Measurements from ENCODE around the gene HECTD3.

DNA sequence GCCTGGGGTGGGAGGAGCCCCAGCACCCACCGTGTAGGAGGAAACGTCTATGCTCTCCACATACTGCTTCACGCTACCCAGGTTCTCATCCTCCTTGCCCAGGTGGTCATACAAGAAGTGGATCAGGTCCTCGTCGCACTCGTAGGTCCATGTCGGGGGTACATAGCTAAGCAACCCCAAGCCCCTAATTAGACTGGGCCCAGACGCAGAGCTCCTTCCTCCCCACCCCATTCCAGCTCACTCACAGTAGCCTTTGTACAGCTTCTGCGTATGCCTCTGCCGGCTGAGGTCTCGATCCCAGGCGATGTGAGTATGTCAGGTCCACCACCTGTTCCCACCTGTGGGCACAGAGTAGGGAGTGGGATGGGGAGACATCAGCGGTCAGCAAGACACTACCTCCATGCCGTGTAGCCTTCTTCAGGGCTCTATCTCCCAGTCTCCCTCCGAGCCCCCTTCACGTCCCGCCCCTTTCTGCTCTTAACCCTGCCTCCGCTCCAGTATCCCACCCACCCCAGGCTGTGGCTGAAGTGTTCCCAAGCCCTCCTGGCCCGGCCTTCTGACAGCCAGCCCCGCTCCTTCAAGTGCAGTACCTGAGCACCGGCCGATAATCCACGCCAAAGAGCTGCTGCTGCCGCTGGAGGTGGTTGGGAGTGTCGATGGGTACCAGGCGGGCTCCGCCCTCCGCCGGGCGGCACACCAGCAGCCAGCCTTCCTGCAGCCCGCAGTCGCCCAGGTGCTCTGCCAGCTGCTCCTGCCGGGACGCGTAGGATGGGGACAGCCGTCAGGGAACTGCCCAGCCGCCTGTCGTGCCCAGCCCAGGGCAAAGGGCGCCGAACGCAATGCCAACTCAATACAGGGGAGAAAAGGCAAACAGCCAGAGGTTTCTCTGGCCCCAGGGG is 919 bp downstream of the HECTD3 start:
- TF ChIP-seq, protein P1, sequence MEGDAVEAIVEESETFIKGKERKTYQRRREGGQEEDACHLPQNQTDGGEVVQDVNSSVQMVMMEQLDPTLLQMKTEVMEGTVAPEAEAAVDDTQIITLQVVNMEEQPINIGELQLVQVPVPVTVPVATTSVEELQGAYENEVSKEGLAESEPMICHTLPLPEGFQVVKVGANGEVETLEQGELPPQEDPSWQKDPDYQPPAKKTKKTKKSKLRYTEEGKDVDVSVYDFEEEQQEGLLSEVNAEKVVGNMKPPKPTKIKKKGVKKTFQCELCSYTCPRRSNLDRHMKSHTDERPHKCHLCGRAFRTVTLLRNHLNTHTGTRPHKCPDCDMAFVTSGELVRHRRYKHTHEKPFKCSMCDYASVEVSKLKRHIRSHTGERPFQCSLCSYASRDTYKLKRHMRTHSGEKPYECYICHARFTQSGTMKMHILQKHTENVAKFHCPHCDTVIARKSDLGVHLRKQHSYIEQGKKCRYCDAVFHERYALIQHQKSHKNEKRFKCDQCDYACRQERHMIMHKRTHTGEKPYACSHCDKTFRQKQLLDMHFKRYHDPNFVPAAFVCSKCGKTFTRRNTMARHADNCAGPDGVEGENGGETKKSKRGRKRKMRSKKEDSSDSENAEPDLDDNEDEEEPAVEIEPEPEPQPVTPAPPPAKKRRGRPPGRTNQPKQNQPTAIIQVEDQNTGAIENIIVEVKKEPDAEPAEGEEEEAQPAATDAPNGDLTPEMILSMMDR (IDR thresholded peaks at IDR 0.05 in 4 of 5, conservative IDR thresholded peaks at IDR 0.05 in 1 of 5), result no peak
- TF ChIP-seq POLR2A (IDR thresholded peaks at IDR 0.05), result no peak
